Esophagus squamous epithelium (tissue), 5 donors: Measurements from ENCODE around the gene CCDC146. TPM values are rescaled to one million over a fixed set of nuclear protein-coding genes. Genes with fewer than 3 reads are reported as not detected.

Experiments
- DNase-seq: peaks from one replicate; lab custom pipeline; 2025; lab: John Stamatoyannopoulos, UW
- H3K27ac ChIP-seq, 4 donors: fragments of 200-600 bp; sonication (generic); one replicate each; pipeline ENCODE4 v1.5.1; 2016 to 2019; ENCODE audit warnings: mild to moderate bottlenecking in 1 of 4
- H3K27me3 ChIP-seq, 4 donors: fragments of 200-600 bp; sonication (generic); 1 replicate in 3 of 4; 2 replicates in 1 of 4; pipeline versions ENCODE4 v1.5.1 to v1.6.0; 2017 to 2021; ENCODE audit warnings: antibody characterized with exemption in 1 of 4
- H3K36me3 ChIP-seq, 3 donors: fragments of 200-600 bp; sonication (generic); one replicate each; pipeline ENCODE4 v1.5.1; 2016 to 2019
- H3K4me1 ChIP-seq, 3 donors: fragments of 200-600 bp; sonication (generic); one replicate each; pipeline ENCODE4 v1.5.1; 2017 to 2019
- H3K4me3 ChIP-seq, 4 donors: fragments of 200-600 bp; sonication (generic); 1 replicate in 3 of 4; 2 replicates in 1 of 4; pipeline ENCODE4 v1.5.1; 2016 to 2019; ENCODE audit warnings: mild to moderate bottlenecking in 2 of 4, moderate library complexity in 1 of 4
- H3K9me3 ChIP-seq, 3 donors: fragments of 200-600 bp; sonication (generic); one replicate each; pipeline ENCODE4 v1.5.1; 2016 to 2019
- POLR2A ChIP-seq, 4 donors: fragments of 450-650 bp; IDR thresholded peaks; one replicate each; pipeline ENCODE4 v1.6.1; 2017; ENCODE audit warnings: antibody characterized with exemption in 4 of 4, mild to moderate bottlenecking in 4 of 4, moderate library complexity in 3 of 4
- WGBS, 2 donors: methylation state at CpG; one replicate each; pipeline ENCODE4 v1.1.5; 2018; 5-methylcytosine and 5-hydroxymethylcytosine counted together
- intact Hi-C: fragments of 100-400 bp; cut with DNase I; formaldehyde crosslinking; loops from one replicate; pipeline ENCODE4 v1.15.0; 2022
- total RNA-seq, 4 donors: library from RNA; depleted of rRNA; stranded (reverse); fragments of >200 nt; gene quantifications; one replicate each; pipeline ENCODE4 v1.1.0, GENCODE V29; 2016
- TF ChIP-seq, protein P1 (sequence below), 6 experiments: fragments of 450-650 bp in 4 of 6; fragments of 200-600 bp in 2 of 6; sonication (generic) in 2 of 6; IDR thresholded peaks; one replicate each; pipeline ENCODE4 v1.5.1; 2016 to 2019; ENCODE audit warnings: antibody characterized with exemption in 6 of 6, mild to moderate bottlenecking in 4 of 6, moderate library complexity in 4 of 6
- donor health status: DM: yes; HTN: yes; CAD: no.

CCDC146 gene
- total RNA-seq, 4 donors from 2014 or later: 4.6 to 25.0 (median 7.6) TPM

- H3K4me1 ChIP-seq: peaks cover 0 to 6% (median 3%) of the 10 kb centered on the region in 3 donors
- TF ChIP-seq, protein P1, sequence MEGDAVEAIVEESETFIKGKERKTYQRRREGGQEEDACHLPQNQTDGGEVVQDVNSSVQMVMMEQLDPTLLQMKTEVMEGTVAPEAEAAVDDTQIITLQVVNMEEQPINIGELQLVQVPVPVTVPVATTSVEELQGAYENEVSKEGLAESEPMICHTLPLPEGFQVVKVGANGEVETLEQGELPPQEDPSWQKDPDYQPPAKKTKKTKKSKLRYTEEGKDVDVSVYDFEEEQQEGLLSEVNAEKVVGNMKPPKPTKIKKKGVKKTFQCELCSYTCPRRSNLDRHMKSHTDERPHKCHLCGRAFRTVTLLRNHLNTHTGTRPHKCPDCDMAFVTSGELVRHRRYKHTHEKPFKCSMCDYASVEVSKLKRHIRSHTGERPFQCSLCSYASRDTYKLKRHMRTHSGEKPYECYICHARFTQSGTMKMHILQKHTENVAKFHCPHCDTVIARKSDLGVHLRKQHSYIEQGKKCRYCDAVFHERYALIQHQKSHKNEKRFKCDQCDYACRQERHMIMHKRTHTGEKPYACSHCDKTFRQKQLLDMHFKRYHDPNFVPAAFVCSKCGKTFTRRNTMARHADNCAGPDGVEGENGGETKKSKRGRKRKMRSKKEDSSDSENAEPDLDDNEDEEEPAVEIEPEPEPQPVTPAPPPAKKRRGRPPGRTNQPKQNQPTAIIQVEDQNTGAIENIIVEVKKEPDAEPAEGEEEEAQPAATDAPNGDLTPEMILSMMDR (IDR thresholded peaks at IDR 0.05): no peak
- TF ChIP-seq POLR2A (IDR thresholded peaks at IDR 0.05): no peak
- DNase-seq: no peak
- no peaks in the 10 kb centered on the region for H3K9me3 ChIP-seq
- intact Hi-C loops: no loop called here
- 84 to 85% methylated on average over 2 of the region's 2 CpGs for whole genome bisulfite sequencing, 2 donors
- no peaks in the 10 kb centered on the region for H3K27me3 ChIP-seq
- H3K27ac ChIP-seq: no peak overlapping the region
- H3K4me3 ChIP-seq: no peak overlapping the region
- H3K36me3 ChIP-seq: no peaks in the 10 kb centered on the region
Measured at GRCh38 chr7:77185866-77186265, 63.5 kb downstream of the CCDC146 start.

DNA sequence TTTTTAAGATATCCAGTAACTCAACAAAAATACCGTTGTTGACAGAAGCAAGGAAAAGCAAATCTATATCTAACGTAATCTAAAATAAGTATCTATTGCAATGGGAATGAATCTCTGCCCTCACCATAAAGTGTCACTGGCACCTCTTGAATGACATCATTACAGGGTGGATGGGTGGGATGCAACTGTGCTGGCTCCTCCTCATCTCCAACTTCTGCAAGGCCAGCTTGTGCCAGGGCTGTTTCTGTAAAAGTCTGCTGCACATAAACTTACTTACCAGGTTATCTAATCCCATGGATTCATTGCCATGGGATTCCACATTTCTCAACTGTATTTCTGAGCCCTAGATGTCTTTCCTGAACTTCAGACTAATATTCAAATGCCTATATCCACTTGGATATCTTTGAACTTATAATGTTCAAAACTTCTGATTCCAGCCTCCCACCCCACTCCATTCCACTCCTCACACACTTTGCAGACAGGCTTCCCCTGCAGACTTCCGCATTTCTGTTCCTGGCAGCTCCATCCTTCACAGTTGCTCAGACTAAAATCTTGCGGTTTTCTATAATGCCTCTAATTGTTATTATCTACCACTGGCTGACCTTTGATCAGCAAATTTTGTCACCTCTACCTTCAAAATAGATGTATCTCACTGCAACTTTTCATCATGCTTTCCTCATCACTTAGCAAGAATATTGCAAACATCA is 66.5 kb downstream of the CCDC146 start:
- no peak for DNase-seq
- Histone ChIP-seq H3K4me3 (no peak overlapping the region), H3K27me3 (no peaks in the 10 kb centered on the region), H3K27ac (no peak overlapping the region), H3K36me3 (no peaks in the 10 kb centered on the region), H3K9me3 (no peaks in the 10 kb centered on the region), H3K4me1 (peaks cover 0 to 6% (median 3%) of the 10 kb centered on the region in 3 donors)
- no peak for TF ChIP-seq POLR2A (IDR thresholded peaks at IDR 0.05)
- TF ChIP-seq, protein P1 (IDR thresholded peaks at IDR 0.05): no peak
- 87% methylated on average over 4 of the region's 4 CpGs for WGBS, 2 donors
- intact Hi-C loops: no loop called here

GRCh38 chr7:77197141-77197540 is 74.7 kb downstream of the CCDC146 start:
- H3K27ac ChIP-seq: peak overlapping the region in 2 of 4 donors; percentile 69 to 78
- no peak for TF ChIP-seq POLR2A (IDR thresholded peaks at IDR 0.05)
- TF ChIP-seq, protein P1 (IDR thresholded peaks at IDR 0.05): no peak
- DNase-seq: no peak
- 69 to 83% methylated on average over 4 of the region's 4 CpGs for WGBS, 2 donors
- H3K36me3 ChIP-seq: no peaks in the 10 kb centered on the region
- no peaks in the 10 kb centered on the region for H3K9me3 ChIP-seq
- intact Hi-C loops: no loop called here
- peak overlapping the region in 3 of 4 donors; percentile 13 to 63 (median 48) for H3K4me3 ChIP-seq
- no peaks in the 10 kb centered on the region for H3K27me3 ChIP-seq
- H3K4me1 ChIP-seq: peaks cover 0 to 14% (median 0%) of the 10 kb centered on the region in 3 donors

DNA sequence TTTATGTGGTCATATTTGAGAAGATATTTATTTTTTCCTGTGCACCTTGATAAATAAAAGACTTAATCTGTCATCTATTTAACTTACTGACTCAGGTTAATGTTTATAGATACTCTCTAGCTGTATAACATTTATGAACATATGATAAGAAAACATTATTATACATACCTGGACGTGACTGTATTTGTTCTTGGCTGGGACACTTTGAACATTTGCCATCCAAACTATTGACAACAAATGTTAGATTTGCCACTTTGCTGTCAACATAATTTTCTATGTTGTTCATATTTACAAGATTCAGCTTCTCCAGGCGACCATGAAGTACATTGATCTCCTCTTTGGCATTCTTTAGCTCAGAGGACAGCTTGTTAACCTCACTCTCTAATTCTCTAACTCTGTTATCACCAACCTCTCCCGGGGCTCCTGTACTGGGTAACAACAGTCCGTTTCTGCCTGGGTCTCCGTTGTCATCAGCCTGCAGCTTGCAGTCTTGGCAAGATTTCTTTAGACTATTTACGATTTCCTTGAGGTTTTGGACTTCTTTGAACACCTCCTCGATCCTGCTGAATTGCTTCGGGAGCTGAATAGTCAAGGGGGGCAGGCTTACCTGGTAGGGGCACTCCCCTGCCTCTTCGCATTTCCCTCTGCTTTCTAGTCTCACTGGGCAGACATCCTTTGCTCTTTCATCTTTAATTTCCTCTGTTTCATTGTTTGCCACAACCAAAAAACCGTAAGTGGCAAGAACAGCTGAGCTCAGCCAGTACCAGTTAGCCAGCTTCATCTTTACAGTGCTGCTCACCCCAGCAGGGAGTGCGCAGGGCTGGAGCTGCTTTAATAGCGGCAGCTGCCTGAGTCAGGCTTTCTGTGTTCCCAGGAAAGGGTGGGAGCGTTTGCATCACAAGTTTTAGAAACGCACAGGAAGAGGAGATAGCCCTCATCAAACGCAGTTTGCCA is 76.9 kb downstream of the CCDC146 start, which contains the start of gene FGL2:
Gene FGL2 (minus strand): TSS at position 807 of the 954 bp plus-strand sequence. CDS start 26 bp downstream, at position 781.
- peaks cover 0 to 14% (median 0%) of the 10 kb centered on the region in 3 donors for H3K4me1 ChIP-seq
- no peaks in the 10 kb centered on the region for H3K27me3 ChIP-seq

More for the DNA sequence above, 76.9 kb downstream of the CCDC146 start, which contains the start of gene FGL2:
- intact Hi-C loops: no loop called here
- TF ChIP-seq, protein P1 (IDR thresholded peaks at IDR 0.05): no peak
- peak in 2 of 4 donors; percentile 48 to 60 for TF ChIP-seq POLR2A (IDR thresholded peaks at IDR 0.05)
- H3K27ac ChIP-seq: peak within 1 kb of the TSS in 3 of 4 donors; percentile 69 to 78 (median 77)
- H3K4me3 ChIP-seq: peak within 1 kb of the TSS; percentile 13 to 63 (median 46)
- no peaks in the 10 kb centered on the region for H3K36me3 ChIP-seq
- whole genome bisulfite sequencing, 2 donors: 26 to 37% methylated on average over 15 of the region's 15 CpGs
- no peaks in the 10 kb centered on the region for H3K9me3 ChIP-seq
- no peak for DNase-seq
